Neuronal stem cell (in vitro differentiated cells): Measurements from ENCODE around the gene NPAS2.

Experiments used
- DNase-seq: peaks from one replicate; pipeline ENCODE4 v3.0.0-alpha.2; 2013; ENCODE audit warnings: low spot score
- H2AFZ ChIP-seq: one replicate; pipeline ENCODE4 v1.6.1; 2013; ENCODE audit warnings: mild to moderate bottlenecking, low read length, inconsistent platforms
- H2AK5ac ChIP-seq: 2 replicates; pipeline ENCODE4 v1.6.1; 2013; ENCODE audit warnings: low read depth, mild to moderate bottlenecking, inconsistent platforms, low read length, moderate library complexity, mixed read lengths
- H2BK120ac ChIP-seq: 2 replicates; pipeline ENCODE4 v1.6.1; 2013; ENCODE audit warnings: low read depth, mild to moderate bottlenecking, inconsistent platforms, low read length, moderate library complexity, mixed read lengths
- H2BK12ac ChIP-seq: one replicate; pipeline ENCODE4 v1.6.1; 2013; ENCODE audit warnings: low read length, inconsistent platforms
- H2BK15ac ChIP-seq: 2 replicates; pipeline ENCODE4 v1.6.1; 2013; ENCODE audit warnings: mild to moderate bottlenecking, low read length, inconsistent platforms, mixed read lengths
- H2BK5ac ChIP-seq: one replicate; pipeline ENCODE4 v1.6.1; 2013; ENCODE audit warnings: inconsistent platforms, mild to moderate bottlenecking, low read length, moderate library complexity
- H3K14ac ChIP-seq: one replicate; pipeline ENCODE4 v1.6.1; 2013; ENCODE audit warnings: low read length, inconsistent platforms
- H3K18ac ChIP-seq: 2 replicates; pipeline ENCODE4 v1.6.1; 2013; ENCODE audit warnings: low read length, inconsistent platforms
- H3K23ac ChIP-seq: 2 replicates; pipeline ENCODE4 v1.6.1; 2013; ENCODE audit warnings: low read depth, mild to moderate bottlenecking, mixed read lengths, low read length, inconsistent platforms; ENCODE audit not compliant: poor library complexity
- H3K27ac ChIP-seq: replicated peaks from 3 replicates; pipeline ENCODE4 v1.5.1; 2013; ENCODE audit warnings: low read length, inconsistent platforms
- H3K27me3 ChIP-seq, 3 experiments: 2 replicates each; pipeline ENCODE4 v1.6.1; 2013; ENCODE audit warnings: low read length in 3 of 3, mild to moderate bottlenecking in 2 of 3, inconsistent platforms in 1 of 3, low read depth in 1 of 3, mixed read lengths in 1 of 3, moderate library complexity in 1 of 3; ENCODE audit not compliant: control insufficient read depth in 3 of 3, insufficient read depth in 3 of 3
- H3K36me3 ChIP-seq, 2 donors: replicated peaks in 1 of 2; 2 replicates each; pipeline ENCODE4 v1.6.1; 2013; ENCODE audit warnings: low read length in 2 of 2; ENCODE audit not compliant: control insufficient read depth in 2 of 2, insufficient read depth in 2 of 2
- H3K4ac ChIP-seq: 2 replicates; pipeline ENCODE4 v1.6.1; 2013; ENCODE audit warnings: inconsistent platforms, mild to moderate bottlenecking, low read length, moderate library complexity
- H3K4me1 ChIP-seq, 2 donors: 1 replicate in 1 of 2; 2 replicates in 1 of 2; pipeline ENCODE4 v1.6.1; 2013; ENCODE audit warnings: low read length in 2 of 2, low read depth in 1 of 2; ENCODE audit not compliant: control insufficient read depth in 2 of 2, insufficient read depth in 1 of 2
- H3K4me2 ChIP-seq: one replicate; pipeline ENCODE4 v1.6.1; 2013; ENCODE audit warnings: mild to moderate bottlenecking, low read length, inconsistent platforms; ENCODE audit not compliant: insufficient read depth, poor library complexity, severe bottlenecking
- H3K4me3 ChIP-seq, 2 donors: 2 replicates each; pipeline ENCODE4 v1.5.1; 2013; ENCODE audit warnings: low read length in 2 of 2, mild to moderate bottlenecking in 2 of 2, inconsistent platforms in 1 of 2, moderate library complexity in 1 of 2
- H3K79me1 ChIP-seq: one replicate; pipeline ENCODE4 v1.6.1; 2013; ENCODE audit warnings: low read depth, mild to moderate bottlenecking, inconsistent platforms, low read length, moderate library complexity
- H3K9ac ChIP-seq: one replicate; pipeline ENCODE4 v1.6.1; 2013; ENCODE audit warnings: mild to moderate bottlenecking, low read depth, low read length, inconsistent platforms; ENCODE audit not compliant: poor library complexity
- H3K9me3 ChIP-seq, 2 donors: replicated peaks in 1 of 2; 2 replicates each; pipeline versions ENCODE3 to v1.6.1; 2013; ENCODE audit warnings: low read length in 2 of 2, mild to moderate bottlenecking in 2 of 2, inconsistent platforms in 1 of 2, low read depth in 1 of 2, mixed read lengths in 1 of 2, moderate library complexity in 1 of 2; ENCODE audit not compliant: control insufficient read depth in 2 of 2, insufficient read depth in 1 of 2
- H4K8ac ChIP-seq: one replicate; pipeline ENCODE4 v1.6.1; 2013; ENCODE audit warnings: low read depth, mild to moderate bottlenecking, inconsistent platforms, low read length, moderate library complexity
- H4K91ac ChIP-seq: one replicate; pipeline ENCODE4 v1.6.1; 2013; ENCODE audit warnings: low read length, low read depth, mild to moderate bottlenecking, inconsistent platforms; ENCODE audit not compliant: poor library complexity
- WGBS, 2 donors: extraction: QIAGEN DNeasy Blood & Tissue Kit; methylation state at CpG; one replicate each; pipeline ENCODE4 v1.1.7; 2013; ENCODE audit warnings: missing lambda C conversion rate in 2 of 2, mixed read lengths in 1 of 2; ENCODE audit not compliant: insufficient read length in 2 of 2, insufficient replicate concordance in 1 of 2; ENCODE audit errors: extremely low coverage in 2 of 2; 5-methylcytosine and 5-hydroxymethylcytosine counted together

Gene NPAS2

DNA sequence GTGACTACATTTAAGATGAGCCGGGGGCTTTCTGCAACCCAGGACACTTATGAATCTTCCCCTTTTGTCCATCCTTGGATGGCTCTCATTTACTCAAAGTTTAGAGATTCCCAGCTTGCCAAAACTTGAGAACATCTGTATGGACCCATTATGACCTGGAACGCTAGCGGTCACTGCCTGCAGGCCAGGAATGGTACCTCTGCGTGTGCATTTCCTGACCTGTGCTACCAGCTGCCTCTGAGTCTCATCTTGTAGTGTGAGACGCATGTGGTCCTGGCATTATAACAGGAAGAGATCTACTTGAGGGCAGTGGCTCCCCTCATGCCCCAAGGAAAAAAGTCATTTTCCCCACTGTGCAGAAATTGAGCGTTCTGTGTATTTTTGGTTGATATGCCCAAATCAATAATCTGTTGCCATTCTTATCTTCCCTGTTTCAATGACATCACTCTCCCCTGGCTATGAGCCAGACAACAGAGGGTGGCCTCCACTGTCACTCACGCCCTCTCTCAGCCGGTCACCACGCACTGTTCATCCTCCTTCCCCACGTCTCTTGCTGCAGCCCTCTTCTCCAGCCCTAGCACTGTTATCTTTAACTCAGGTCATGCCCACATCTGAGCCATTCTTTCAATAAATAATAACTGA, 28.5 kb upstream of the NPAS2 start:
- Histone ChIP-seq H3K4me2 (no peak overlapping the region), H3K9me3 (no peaks in the 10 kb centered on the region), H3K79me1 (no peaks in the 10 kb centered on the region)

DNA sequence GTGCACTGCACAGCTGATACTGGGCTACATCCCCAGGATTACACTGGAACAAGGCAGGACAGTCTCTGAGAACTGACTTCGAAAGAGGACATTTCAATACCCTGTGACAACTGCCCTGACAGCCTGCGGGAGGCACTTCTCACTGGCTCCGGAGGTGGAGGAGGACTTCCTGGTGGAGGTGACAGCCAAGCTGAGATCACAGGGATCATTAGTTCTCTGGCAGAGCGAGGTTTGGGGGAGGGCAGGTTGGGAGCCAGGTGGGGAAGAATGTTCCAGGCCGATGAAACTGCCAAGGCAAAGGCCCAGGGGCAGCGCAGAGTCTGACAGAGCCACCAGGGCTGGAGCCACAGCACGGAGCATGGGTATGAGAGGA, 28.0 kb upstream of the NPAS2 start:
- H3K4ac ChIP-seq, result no peak overlapping the region
- no peak overlapping the region for H2AFZ ChIP-seq
- no peak overlapping the region for H3K23ac ChIP-seq
- no peaks in the 10 kb centered on the region for H3K27me3 ChIP-seq
- H4K91ac ChIP-seq, result no peak overlapping the region
- no peaks in the 10 kb centered on the region for H3K9me3 ChIP-seq
- H4K8ac ChIP-seq, result no peak overlapping the region
- no peak overlapping the region for H3K4me3 ChIP-seq
- H3K14ac ChIP-seq, result peak overlapping the region; percentile 50
- H3K27ac ChIP-seq, result no peak overlapping the region
- H2BK5ac ChIP-seq, result no peak overlapping the region
- no peaks in the 10 kb centered on the region for H3K79me1 ChIP-seq
- no peaks in the 10 kb centered on the region for H3K36me3 ChIP-seq
- H2AK5ac ChIP-seq, result peak overlapping the region; percentile 93
- peak overlapping the region; percentile 55 for H3K18ac ChIP-seq
- no peak overlapping the region for H2BK15ac ChIP-seq
- no peak overlapping the region for H3K9ac ChIP-seq
- no peak overlapping the region for H3K4me2 ChIP-seq
- no peaks in the 10 kb centered on the region for H3K4me1 ChIP-seq
- H2BK12ac ChIP-seq, result no peak overlapping the region
- H2BK120ac ChIP-seq, result peak overlapping the region; percentile 12
- WGBS, 2 donors, result no CpG with 5 or more reads among the region's 7 CpGs
- DNase-seq, result no peak

More for the DNA sequence above, 28.5 kb upstream of the NPAS2 start:
- Histone ChIP-seq H3K14ac (no peak overlapping the region), H2AFZ (no peak overlapping the region), H3K27me3 (no peaks in the 10 kb centered on the region), H3K4ac (no peak overlapping the region), H3K27ac (no peak overlapping the region), H2BK120ac (peak overlapping the region; percentile 12), H3K9ac (no peak overlapping the region), H2AK5ac (peak overlapping the region; percentile 93), H2BK12ac (no peak overlapping the region), H2BK5ac (no peak overlapping the region), H4K8ac (no peak overlapping the region), H3K23ac (no peak overlapping the region), H4K91ac (no peak overlapping the region), H3K36me3 (no peaks in the 10 kb centered on the region), H2BK15ac (no peak overlapping the region), H3K4me1 (no peaks in the 10 kb centered on the region), H3K4me3 (no peak overlapping the region), H3K18ac (no peak overlapping the region)
- WGBS, 2 donors, result no CpG with 5 or more reads among the region's 10 CpGs
- no peak for DNase-seq

DNA sequence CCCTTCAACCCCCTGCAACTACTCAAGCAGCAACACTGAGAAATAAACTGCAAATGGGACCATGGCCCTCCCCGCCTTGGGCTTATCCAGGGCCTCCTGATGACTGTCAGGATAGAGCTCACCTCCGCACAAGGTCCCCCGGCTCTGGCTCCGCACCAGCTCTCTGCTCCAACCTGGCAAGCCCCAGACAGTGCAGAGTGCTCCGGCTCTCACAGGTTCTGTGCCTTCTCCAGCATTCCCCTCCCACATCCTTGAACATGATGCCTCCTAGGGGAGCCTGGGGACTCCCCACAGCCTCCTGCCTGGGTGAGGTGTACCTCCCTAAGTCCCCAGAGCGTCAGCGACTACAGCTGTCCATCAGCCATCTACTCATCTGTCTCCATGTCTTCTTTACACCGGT, 26.7 kb upstream of the NPAS2 start:
- H2BK15ac ChIP-seq, result no peak overlapping the region
- H3K23ac ChIP-seq, result no peak overlapping the region
- no peaks in the 10 kb centered on the region for H3K79me1 ChIP-seq
- H3K9ac ChIP-seq, result no peak overlapping the region
- no peaks in the 10 kb centered on the region for H3K9me3 ChIP-seq
- DNase-seq, result no peak
- H2AK5ac ChIP-seq, result no peak overlapping the region
- no peak overlapping the region for H2BK12ac ChIP-seq
- no peak overlapping the region for H3K14ac ChIP-seq
- H2BK5ac ChIP-seq, result no peak overlapping the region
- no CpG with 5 or more reads among the region's 8 CpGs for WGBS, 2 donors
- no peak overlapping the region for H4K8ac ChIP-seq
- H3K27me3 ChIP-seq, result no peaks in the 10 kb centered on the region
- no peak overlapping the region for H3K27ac ChIP-seq
- H2BK120ac ChIP-seq, result no peak overlapping the region
- no peak overlapping the region for H3K18ac ChIP-seq
- H3K4me1 ChIP-seq, result no peaks in the 10 kb centered on the region
- no peaks in the 10 kb centered on the region for H3K36me3 ChIP-seq
- no peak overlapping the region for H3K4ac ChIP-seq
- H4K91ac ChIP-seq, result no peak overlapping the region
- no peak overlapping the region for H2AFZ ChIP-seq
- H3K4me3 ChIP-seq, result no peak overlapping the region
- H3K4me2 ChIP-seq, result no peak overlapping the region

DNA sequence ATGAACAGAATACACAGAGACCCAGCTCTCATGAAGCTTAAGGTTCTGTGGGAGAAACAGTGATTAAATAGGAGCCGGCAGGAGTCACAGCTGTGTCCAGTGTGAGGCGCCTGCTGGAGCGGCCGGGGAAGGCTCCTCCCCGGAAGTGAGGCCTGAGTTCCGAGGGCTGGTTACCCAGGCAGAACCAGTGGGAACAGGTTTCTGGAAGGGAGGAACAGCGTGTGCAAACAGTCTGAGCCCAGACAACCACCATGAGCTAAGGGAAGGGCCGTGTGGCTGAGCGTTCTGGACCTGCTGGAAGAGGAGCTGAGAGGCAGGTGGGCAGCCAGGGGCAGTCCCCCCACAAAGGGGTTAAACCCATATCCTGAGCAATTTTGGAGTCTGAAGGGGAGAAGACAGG, 26.0 kb upstream of the NPAS2 start:
- DNase-seq, result no peak
- no peak overlapping the region for H4K91ac ChIP-seq
- no peak overlapping the region for H4K8ac ChIP-seq
- no peaks in the 10 kb centered on the region for H3K36me3 ChIP-seq
- no peaks in the 10 kb centered on the region for H3K79me1 ChIP-seq
- no peaks in the 10 kb centered on the region for H3K4me1 ChIP-seq
- H2BK15ac ChIP-seq, result no peak overlapping the region
- no CpG with 5 or more reads among the region's 9 CpGs for WGBS, 2 donors
- H2BK120ac ChIP-seq, result no peak overlapping the region
- H3K14ac ChIP-seq, result no peak overlapping the region
- no peak overlapping the region for H3K18ac ChIP-seq
- H3K4me2 ChIP-seq, result no peak overlapping the region
- H3K27me3 ChIP-seq, result peaks cover 0 to 6% (median 0%) of the 10 kb centered on the region in 3 experiments
- H2BK5ac ChIP-seq, result no peak overlapping the region
- H3K4ac ChIP-seq, result no peak overlapping the region
- H2AFZ ChIP-seq, result peak overlapping the region; percentile 60
- H3K27ac ChIP-seq, result no peak overlapping the region
- no peak overlapping the region for H3K4me3 ChIP-seq
- H3K9ac ChIP-seq, result no peak overlapping the region
- H2AK5ac ChIP-seq, result no peak overlapping the region
- H2BK12ac ChIP-seq, result no peak overlapping the region
- H3K9me3 ChIP-seq, result no peaks in the 10 kb centered on the region
- no peak overlapping the region for H3K23ac ChIP-seq
